Activated naive CD8-positive, alpha-beta T cell treated with anti-CD3 and anti-CD28 coated beads, Interleukin-2, amount 50 U/mL, for 24 hours (primary cell): Measurements from ENCODE around the gene RBM28.

Source experiments
- ATAC-seq: fragments of 150-1000 bp; cut with Tn5 transposase; one replicate; pipeline ENCODE4 v1.10.0; 2021
- DNase-seq: peaks from one replicate; pipeline ENCODE4 v3.0.0; 2021
- H3K27ac Mint-ChIP-seq: one replicate; pipeline ENCODE4 v1.8.0; 2021; ENCODE audit warnings: mild to moderate bottlenecking, mixed read lengths
- H3K27me3 Mint-ChIP-seq: one replicate; pipeline ENCODE4 v1.8.0; 2021; ENCODE audit warnings: mixed read lengths
- H3K36me3 Mint-ChIP-seq: one replicate; pipeline ENCODE4 v1.8.0; 2021; ENCODE audit warnings: low read depth, mixed read lengths
- H3K4me1 Mint-ChIP-seq: one replicate; pipeline ENCODE4 v1.8.0; 2021; ENCODE audit warnings: mixed read lengths
- H3K4me3 Mint-ChIP-seq: one replicate; pipeline ENCODE4 v1.8.0; 2021; ENCODE audit warnings: mild to moderate bottlenecking, moderate library complexity, mixed read lengths
- H3K9me3 Mint-ChIP-seq: one replicate; pipeline ENCODE4 v1.8.0; 2021; ENCODE audit warnings: mixed read lengths

RBM28 gene, protein sequence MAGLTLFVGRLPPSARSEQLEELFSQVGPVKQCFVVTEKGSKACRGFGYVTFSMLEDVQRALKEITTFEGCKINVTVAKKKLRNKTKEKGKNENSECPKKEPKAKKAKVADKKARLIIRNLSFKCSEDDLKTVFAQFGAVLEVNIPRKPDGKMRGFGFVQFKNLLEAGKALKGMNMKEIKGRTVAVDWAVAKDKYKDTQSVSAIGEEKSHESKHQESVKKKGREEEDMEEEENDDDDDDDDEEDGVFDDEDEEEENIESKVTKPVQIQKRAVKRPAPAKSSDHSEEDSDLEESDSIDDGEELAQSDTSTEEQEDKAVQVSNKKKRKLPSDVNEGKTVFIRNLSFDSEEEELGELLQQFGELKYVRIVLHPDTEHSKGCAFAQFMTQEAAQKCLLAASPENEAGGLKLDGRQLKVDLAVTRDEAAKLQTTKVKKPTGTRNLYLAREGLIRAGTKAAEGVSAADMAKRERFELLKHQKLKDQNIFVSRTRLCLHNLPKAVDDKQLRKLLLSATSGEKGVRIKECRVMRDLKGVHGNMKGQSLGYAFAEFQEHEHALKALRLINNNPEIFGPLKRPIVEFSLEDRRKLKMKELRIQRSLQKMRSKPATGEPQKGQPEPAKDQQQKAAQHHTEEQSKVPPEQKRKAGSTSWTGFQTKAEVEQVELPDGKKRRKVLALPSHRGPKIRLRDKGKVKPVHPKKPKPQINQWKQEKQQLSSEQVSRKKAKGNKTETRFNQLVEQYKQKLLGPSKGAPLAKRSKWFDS

DNA sequence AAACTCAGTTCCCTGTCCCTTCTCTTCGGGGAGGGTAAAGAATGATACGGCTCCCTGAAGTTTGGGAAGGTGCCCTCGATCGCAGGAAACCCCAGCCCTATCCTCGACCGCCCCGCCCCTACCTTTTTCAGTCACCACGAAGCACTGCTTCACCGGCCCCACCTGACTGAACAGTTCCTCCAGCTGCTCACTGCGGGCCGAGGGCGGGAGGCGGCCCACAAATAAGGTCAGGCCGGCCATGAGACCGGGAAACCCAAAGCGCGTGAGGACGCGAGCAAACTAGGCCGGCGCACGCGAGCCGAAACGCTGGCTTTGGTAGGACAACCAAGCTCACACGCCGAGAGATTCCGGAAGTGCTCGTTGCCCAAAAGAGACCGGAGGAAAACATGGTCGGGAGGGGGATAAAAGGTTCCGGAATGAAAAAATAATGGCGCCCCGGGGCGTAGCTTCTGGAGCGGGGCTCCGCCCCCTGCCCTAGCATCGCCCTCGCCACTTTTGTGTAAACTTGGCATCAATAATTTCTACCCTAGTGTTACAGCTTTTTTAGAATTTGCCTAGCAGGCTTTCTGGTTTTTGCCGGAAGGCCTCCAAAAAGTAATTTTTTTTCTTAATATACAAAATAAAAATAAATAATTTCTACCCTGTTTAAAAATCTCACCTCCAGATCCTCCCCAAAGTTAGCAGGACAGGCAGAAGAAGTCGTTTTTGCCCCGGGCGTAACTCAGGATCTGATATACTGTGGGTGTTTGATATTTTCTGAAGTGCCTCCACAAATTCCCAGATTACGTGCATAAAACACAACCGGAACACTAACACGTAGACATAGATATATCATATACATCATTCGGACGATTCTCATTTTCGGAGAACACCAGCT lies at the start of gene RBM28:
Gene RBM28 (minus strand): TSS at position 355 of the 877 bp plus-strand sequence. CDS start 115 bp downstream, at position 240.
- ATAC-seq (peak; percentile 95), DNase-seq (peak; percentile 85)
- peak within 1 kb of the TSS; percentile 97 for H3K4me3 Mint-ChIP-seq
- H3K27me3 Mint-ChIP-seq: peaks cover 6% of the 10 kb centered on the region
- no peaks in the 10 kb centered on the region for H3K9me3 Mint-ChIP-seq
- peaks cover 3% of the 10 kb centered on the region for H3K36me3 Mint-ChIP-seq
- H3K4me1 Mint-ChIP-seq: peaks cover 28% of the 10 kb centered on the region
- H3K27ac Mint-ChIP-seq: peak within 1 kb of the TSS; percentile 94

DNA sequence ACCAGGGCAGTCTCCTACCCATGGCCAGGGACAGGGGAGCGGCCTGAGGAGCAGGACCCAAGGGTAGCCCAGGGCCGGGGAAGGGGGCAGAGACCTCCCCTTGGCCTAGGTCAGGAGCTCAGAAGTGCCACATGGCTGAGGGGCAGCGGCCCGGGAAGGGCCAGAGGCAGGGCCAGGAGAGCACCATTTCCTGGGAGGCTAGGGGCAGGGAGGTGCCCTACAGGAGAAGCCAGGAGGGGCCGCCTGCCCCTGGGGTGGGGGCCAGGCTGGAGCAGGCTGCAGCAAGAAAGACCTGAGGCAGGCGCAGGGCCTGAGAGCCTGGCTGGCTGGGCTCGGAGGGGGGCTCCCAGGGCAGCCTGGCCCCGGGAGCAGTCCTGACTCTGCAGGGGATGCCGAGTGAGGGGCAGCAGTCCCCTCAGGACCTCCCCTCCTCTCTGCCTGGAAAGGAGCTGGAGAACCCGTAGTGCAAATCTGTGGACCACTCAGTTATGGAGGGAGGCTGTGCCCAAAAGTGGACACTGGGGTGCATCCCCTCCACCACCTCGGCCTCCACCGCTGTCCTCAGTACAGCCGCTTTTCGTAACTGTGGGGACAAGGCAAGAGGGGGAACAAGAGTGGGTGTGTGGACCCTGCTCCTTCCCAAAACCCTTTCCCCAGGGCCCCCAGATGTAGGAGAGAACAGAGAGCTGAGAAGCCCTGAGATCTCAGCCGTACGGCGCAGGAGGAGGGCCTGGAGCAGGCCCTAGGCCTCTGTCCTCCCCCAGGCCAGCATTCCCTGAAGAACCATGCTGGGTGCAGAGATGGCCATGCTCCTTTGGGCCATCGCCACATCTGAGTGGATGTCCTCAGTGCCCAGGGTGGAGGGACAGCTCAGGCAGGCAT lies 49.0 kb upstream of the RBM28 start:
- no peak for DNase-seq
- Mint-ChIP-seq H3K27ac (no peak overlapping the region), H3K9me3 (no peaks in the 10 kb centered on the region), H3K27me3 (no peaks in the 10 kb centered on the region), H3K4me3 (no peak overlapping the region), H3K36me3 (peaks cover 13% of the 10 kb centered on the region), H3K4me1 (no peaks in the 10 kb centered on the region)
- ATAC-seq: no peak

DNA sequence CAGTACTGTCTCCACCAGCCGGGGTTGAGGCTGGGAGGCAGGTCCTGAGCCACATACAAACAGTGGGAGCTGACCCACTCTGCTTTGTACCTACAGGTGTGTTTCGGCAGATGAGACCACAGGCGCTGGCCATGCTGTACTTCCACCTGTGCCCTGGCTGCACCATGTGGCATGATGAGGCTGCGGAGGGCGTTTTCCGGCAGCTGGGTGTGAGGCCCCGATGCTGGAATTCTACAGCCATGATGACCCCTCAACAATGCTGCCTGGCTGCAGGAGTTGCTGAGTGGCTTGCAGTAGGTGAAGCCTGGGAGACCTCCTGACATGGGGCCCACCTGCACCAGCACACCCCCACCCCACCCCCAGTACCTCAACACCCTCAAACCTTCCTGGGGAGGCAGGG lies 48.1 kb upstream of the RBM28 start:
- ATAC-seq (no peak), DNase-seq (no peak)
- H3K27me3 Mint-ChIP-seq: no peaks in the 10 kb centered on the region
- peaks cover 4% of the 10 kb centered on the region for H3K36me3 Mint-ChIP-seq
- H3K4me3 Mint-ChIP-seq: no peak overlapping the region
- no peaks in the 10 kb centered on the region for H3K4me1 Mint-ChIP-seq
- H3K27ac Mint-ChIP-seq: no peak overlapping the region
- no peaks in the 10 kb centered on the region for H3K9me3 Mint-ChIP-seq

DNA sequence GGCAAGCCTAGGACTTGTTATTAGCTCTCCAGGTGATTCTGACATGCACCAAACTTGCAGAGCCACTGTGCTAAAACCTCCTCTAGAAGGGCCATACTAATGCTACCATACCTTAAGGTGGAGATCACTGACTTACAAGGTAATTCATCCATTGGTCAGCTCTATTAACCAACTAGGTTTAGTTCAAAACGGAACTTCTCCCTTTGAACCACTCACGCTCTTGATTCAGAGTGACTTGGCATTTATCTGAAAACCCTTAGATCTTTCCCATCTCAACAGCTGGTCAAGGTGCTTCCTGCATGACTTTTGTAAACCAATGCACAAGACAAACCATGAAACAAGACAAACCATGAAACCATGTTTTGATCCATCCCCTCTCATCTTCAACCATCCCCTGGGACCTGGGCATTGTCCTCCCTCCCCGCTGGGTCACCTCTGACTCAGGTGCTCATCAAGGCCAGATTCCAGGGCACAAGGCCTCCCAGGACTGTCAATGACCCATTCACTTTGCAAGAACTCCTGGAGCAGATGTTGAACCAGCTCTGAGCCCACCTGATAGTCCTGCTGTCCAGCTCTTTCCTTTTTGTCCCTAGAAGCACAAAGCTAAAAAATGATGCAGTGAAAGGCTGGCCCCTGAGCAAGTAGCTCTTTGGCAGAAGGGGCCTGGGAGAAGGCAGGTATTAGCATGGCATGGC lies 47.3 kb upstream of the RBM28 start:
- no peak overlapping the region for H3K27ac Mint-ChIP-seq
- ATAC-seq (no peak), DNase-seq (no peak)
- no peaks in the 10 kb centered on the region for H3K9me3 Mint-ChIP-seq
- H3K4me3 Mint-ChIP-seq: no peak overlapping the region
- H3K27me3 Mint-ChIP-seq: no peaks in the 10 kb centered on the region
- no peaks in the 10 kb centered on the region for H3K36me3 Mint-ChIP-seq
- no peaks in the 10 kb centered on the region for H3K4me1 Mint-ChIP-seq

DNA sequence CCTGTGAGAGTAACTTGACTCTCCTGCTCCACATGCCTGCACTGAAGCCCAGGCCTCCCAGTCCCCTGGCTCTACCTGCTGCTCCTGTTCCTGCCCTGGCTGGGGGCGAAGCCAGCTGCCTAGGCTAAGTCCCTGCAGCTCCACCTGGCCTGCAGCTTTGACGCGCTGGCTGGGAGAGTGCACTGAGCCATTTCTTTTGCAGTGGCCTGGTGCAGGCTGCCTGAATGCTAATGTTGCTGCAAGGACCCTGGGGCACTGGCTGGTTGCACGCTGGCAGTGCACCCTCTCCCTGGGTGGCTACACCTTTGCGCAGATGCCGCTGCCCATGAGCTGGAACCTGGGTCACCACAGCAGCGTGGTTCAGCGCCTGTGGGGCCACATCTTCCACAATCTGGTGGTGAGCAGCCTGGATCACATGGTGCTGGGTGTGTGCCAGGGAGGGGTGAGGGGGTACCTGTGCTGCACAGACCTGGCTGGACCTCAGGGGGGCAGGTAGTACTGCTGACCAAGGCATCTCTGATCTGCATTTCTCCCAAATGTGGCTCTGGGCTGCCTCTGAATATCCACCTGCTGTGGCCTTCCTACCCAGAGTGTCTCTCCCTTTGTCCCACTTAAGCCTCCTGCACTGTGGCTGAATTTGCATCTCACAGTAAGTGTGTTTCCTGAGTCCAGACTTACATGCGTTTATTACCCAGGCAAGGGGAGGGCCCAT lies 46.1 kb upstream of the RBM28 start:
- H3K27me3 Mint-ChIP-seq: no peaks in the 10 kb centered on the region
- no peak overlapping the region for H3K4me3 Mint-ChIP-seq
- ATAC-seq: no peak
- no peaks in the 10 kb centered on the region for H3K9me3 Mint-ChIP-seq
- no peaks in the 10 kb centered on the region for H3K36me3 Mint-ChIP-seq
- H3K4me1 Mint-ChIP-seq: no peaks in the 10 kb centered on the region
- no peak for DNase-seq
- no peak overlapping the region for H3K27ac Mint-ChIP-seq

DNA sequence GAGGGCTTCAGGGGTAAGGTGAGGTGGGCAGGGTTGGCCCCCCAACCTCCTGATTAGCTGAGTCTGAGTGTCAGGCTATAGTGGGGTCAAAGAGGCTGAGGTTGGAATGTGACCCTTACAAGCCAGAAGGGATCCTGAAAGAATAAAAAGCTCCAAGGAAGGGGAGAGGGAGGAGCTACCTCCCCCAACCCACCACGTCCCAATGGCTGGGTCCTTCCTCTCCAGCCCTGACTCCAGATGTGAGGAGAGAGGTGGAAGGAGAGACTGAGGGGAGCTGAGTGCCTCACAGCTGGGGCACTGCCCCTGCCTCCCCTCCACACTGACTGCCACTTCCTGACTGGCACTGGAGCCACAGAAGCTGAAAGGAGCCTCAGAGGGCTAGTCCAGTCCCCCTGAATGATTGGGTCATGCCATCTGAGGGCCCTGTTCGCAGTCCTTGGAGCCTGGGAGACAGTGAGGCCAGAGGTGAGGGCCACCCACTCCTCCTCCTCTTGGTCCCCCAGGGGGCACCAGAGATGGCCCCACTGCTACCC lies 45.4 kb upstream of the RBM28 start:
- Mint-ChIP-seq H3K4me1 (no peaks in the 10 kb centered on the region), H3K27ac (no peak overlapping the region), H3K4me3 (no peak overlapping the region), H3K9me3 (no peaks in the 10 kb centered on the region), H3K27me3 (no peaks in the 10 kb centered on the region), H3K36me3 (no peaks in the 10 kb centered on the region)
- DNase-seq (no peak), ATAC-seq (no peak)

DNA sequence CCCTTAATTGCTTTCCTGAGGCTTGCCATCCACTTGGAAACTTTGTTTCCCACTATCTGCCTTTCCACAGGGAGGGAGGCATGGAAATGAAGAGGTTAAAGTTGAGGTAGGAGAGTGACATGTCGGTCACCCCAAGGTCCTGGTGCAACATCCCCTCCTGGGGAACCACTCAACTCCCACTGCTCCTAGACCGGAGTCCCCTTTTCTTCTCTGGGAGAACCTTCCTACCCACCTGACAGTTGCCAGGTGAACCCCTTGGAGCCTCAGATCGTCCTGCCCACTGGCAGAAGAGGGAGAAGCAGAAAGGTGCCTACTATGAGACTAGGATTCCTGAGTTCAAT lies 44.4 kb upstream of the RBM28 start:
- no peaks in the 10 kb centered on the region for H3K36me3 Mint-ChIP-seq
- no peaks in the 10 kb centered on the region for H3K4me1 Mint-ChIP-seq
- H3K4me3 Mint-ChIP-seq: no peak overlapping the region
- no peak for ATAC-seq
- H3K27ac Mint-ChIP-seq: no peak overlapping the region
- no peak for DNase-seq
- H3K9me3 Mint-ChIP-seq: no peaks in the 10 kb centered on the region
- no peaks in the 10 kb centered on the region for H3K27me3 Mint-ChIP-seq

DNA sequence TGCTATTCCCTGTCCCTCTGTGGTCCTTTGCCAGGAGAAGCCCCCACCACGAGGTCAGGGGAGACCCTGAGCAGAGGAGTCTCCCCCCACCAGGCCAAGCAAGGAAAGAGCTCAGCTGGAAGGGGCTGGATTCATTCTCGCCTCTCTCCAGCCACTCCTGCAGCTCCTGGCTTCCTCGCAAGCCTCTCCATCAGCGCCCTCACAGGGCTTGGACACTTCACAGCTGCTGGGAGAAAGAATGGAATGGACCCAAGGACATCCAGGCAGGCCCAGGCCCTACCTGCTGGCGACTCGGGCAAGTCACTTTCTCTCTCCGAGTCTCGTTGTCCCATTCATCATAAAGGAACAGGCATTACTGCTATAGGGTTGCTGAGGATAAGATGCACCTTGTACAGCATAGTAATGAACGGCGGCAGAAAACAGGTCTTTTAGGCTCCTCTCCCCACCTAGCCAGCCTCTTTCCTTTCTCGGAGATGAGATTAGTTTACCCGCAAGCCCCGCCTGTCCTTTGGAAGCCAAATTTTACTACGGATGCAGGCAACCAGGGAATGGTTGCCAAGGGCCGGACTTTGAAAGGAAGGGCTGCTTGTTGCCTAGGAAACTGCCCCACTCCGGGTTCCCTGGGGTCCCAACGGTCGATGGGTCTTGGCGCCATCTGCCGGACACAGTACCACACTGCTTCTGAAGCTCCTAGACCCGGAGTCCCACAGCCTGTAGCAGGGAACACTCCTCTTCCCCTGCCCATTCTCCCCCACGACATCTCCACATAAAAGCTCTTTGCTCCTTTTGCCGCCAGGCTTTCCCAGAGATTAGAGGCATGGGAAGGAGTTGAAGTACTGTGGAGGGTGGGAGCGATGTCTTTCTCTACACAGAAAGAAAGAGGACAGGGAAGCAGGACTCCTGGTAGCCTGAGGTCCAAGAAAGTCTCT lies 43.8 kb upstream of the RBM28 start:
- Mint-ChIP-seq H3K4me3 (no peak overlapping the region), H3K9me3 (no peaks in the 10 kb centered on the region), H3K4me1 (no peaks in the 10 kb centered on the region), H3K36me3 (no peaks in the 10 kb centered on the region), H3K27me3 (no peaks in the 10 kb centered on the region), H3K27ac (no peak overlapping the region)
- DNase-seq: peak; percentile 80
- peak; percentile 76 for ATAC-seq

DNA sequence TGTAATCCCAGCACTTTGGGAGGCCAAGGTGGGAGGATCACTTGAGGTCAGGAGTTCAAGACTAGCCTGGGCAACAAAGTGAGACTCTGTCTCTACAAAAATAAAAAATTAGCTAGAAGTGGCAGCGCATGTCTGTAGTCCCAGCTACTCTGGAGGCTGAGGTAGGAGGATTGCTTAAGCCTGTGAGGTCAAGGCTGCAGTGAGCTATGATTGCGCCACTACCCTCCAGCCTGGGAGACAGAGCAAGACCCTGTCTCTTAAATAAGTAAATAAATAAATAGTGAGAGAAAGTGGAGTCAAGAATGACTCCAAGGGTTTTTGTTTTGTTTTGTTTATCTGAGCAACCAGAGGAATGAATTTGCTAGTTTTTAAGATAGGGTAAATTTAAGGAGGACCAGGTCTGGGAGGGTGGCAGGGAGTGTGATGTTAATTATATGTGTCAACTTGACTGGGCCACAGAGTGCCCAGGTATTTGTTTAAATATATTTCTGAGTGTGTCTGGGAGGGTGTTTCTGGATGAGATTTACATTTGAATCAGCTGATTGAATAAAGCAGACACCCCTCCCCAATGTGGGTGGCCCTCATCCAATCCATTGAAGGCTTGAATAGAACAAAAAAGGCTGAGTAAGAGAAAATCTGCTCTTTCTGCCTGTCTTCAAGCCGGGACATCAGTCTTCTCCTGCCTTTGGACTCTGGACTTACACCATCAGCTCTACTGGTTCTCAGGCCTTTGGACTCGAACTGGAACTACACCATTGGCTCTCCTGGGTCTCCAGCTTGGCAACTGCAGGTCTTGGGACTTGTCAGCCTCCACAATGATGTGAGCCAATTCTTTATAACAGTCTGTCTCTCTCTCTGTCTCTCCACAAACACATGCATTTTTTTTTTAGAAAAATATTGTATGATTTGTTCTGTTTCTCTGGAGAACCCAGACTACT lies 42.5 kb upstream of the RBM28 start:
- no peak overlapping the region for H3K27ac Mint-ChIP-seq
- H3K4me1 Mint-ChIP-seq: no peaks in the 10 kb centered on the region
- no peaks in the 10 kb centered on the region for H3K36me3 Mint-ChIP-seq
- DNase-seq (no peak), ATAC-seq (no peak)
- H3K9me3 Mint-ChIP-seq: no peaks in the 10 kb centered on the region
- H3K4me3 Mint-ChIP-seq: no peak overlapping the region
- H3K27me3 Mint-ChIP-seq: no peaks in the 10 kb centered on the region

DNA sequence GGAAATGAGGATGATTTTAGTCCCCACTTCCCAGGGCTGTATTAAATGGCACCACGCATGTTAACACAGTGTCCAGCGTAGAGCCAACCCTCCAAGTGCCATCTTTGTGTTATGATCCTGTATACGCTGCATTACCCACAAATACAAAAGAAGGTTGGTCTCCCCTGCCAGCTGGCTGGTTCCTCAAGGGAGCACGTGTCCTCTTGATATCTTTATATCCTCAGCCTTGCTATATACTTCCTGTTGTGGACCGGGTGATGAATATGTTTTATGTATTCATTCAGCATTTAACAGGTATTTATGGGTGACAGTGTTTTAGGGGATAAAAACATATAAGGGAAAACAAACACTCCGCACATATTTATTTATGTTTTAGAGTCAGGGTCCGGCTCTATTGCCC lies 41.0 kb upstream of the RBM28 start:
- Mint-ChIP-seq H3K36me3 (no peaks in the 10 kb centered on the region), H3K4me3 (no peak overlapping the region), H3K9me3 (no peaks in the 10 kb centered on the region), H3K27ac (no peak overlapping the region), H3K27me3 (no peaks in the 10 kb centered on the region), H3K4me1 (no peaks in the 10 kb centered on the region)
- DNase-seq (no peak), ATAC-seq (no peak)

DNA sequence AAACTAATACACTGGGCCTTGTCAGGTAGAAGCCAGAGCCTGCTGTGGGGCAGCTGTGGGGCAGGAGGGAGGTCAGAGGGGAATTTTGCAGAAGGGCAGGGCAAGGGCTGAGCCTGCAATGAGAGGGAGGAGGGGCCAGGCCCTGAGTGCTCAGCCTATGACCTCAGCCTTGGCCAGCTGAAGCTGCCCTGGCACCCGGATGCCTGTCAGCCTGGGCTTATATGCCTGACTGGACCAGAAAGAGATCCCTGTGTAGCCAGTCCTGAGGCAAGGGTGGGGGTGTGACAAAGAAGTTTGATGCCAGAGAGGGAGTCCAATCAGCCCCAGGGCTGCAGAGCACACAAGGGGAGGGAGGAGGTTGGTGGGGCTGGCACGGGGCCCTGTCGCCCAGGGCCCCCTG lies 40.1 kb upstream of the RBM28 start:
- Mint-ChIP-seq H3K4me1 (no peaks in the 10 kb centered on the region), H3K27me3 (no peaks in the 10 kb centered on the region), H3K36me3 (no peaks in the 10 kb centered on the region), H3K27ac (no peak overlapping the region), H3K4me3 (no peak overlapping the region), H3K9me3 (no peaks in the 10 kb centered on the region)
- no peak for DNase-seq
- ATAC-seq: no peak
